GM12878 (cell line): ENCODE measurements around the gene FGF12.

Experiments
- CTCF ChIP-seq, 3 experiments: IDR thresholded peaks in 2 of 3; conservative IDR thresholded peaks in 1 of 3; 2 replicates each; pipeline ENCODE4 v1.5.1; 2011; ENCODE audit warnings: low read depth in 3 of 3, low read length in 3 of 3, mild to moderate bottlenecking in 3 of 3, control low read depth in 2 of 3, moderate library complexity in 2 of 3, inconsistent platforms in 1 of 3, mixed read lengths in 1 of 3; ENCODE audit not compliant: control insufficient read depth in 2 of 3, insufficient read depth in 1 of 3; ENCODE audit errors: extremely low read depth in 1 of 3
- PRDM15 ChIP-seq: fragments of 450-650 bp; formaldehyde crosslinking; IDR thresholded peaks from 2 replicates; pipeline ENCODE4 v1.4.0; 2020; ENCODE audit warnings: mild to moderate bottlenecking, moderate library complexity

- TF ChIP-seq CTCF (IDR thresholded peaks at IDR 0.05 in 2 of 3, conservative IDR thresholded peaks at IDR 0.05 in 1 of 3; ENCODE audit: control insufficient read depth in 2 of 3, extremely low read depth in 1 of 3, insufficient read depth in 1 of 3, low read depth in 3 of 3, low read length in 3 of 3): no peak
- no peak for TF ChIP-seq PRDM15 (CRISPR knock-in tag)
Measured at GRCh38 chr3:192373032-192373431, 354.3 kb downstream of the FGF12 start.
